Measurements from ENCODE around the gene FAM20C.

FAM20C gene

GRCh38 chr7:187227-187927 is 5.0 kb upstream of the FAM20C start:
- no peak overlapping the region for H3K4me3 ChIP-seq (ENCODE audit: low read depth, low read length)
- no peak for DNase-seq (ENCODE audit: low read depth)

- no peak overlapping the region for H3K4me3 ChIP-seq (ENCODE audit: low read depth, low read length)
- no peak for DNase-seq (ENCODE audit: low read depth)
Measured at GRCh38 chr7:188174-188573, 4.2 kb upstream of the FAM20C start.

- no peak overlapping the region for H3K4me3 ChIP-seq (ENCODE audit: low read depth, low read length)
Measured at GRCh38 chr7:188727-189500, 3.5 kb upstream of the FAM20C start.

GRCh38 chr7:189719-190118 is 2.7 kb upstream of the FAM20C start:
- no peak overlapping the region for H3K4me3 ChIP-seq (ENCODE audit: low read depth, low read length)
- no peak for DNase-seq (ENCODE audit: low read depth)

More at GRCh38 chr7:188727-189500, 3.5 kb upstream of the FAM20C start:
- DNase-seq (ENCODE audit: low read depth), result no peak

GRCh38 chr7:190196-190595 is 2.2 kb upstream of the FAM20C start:
- no peak overlapping the region for H3K4me3 ChIP-seq (ENCODE audit: low read depth, low read length)
- DNase-seq (ENCODE audit: low read depth), result no peak

- H3K4me3 ChIP-seq (ENCODE audit: low read depth, low read length), result peak overlapping the region; percentile 50
- DNase-seq (ENCODE audit: low read depth), result peak; percentile 78
Measured at GRCh38 chr7:191105-191980, 1.0 kb upstream of the FAM20C start.

- H3K4me3 ChIP-seq (ENCODE audit: low read depth, low read length), result peak overlapping the region; percentile 80
- DNase-seq (ENCODE audit: low read depth), result no peak
Measured at GRCh38 chr7:192701-193480, 520 bp downstream of the FAM20C start.

- DNase-seq (ENCODE audit: low read depth), result no peak
- H3K4me3 ChIP-seq (ENCODE audit: low read depth, low read length), result peak overlapping the region; percentile 80
Measured at GRCh38 chr7:193481-194251, 1.3 kb downstream of the FAM20C start.

- peak; percentile 30 for DNase-seq (ENCODE audit: low read depth)
- peak overlapping the region; percentile 80 for H3K4me3 ChIP-seq (ENCODE audit: low read depth, low read length)
Measured at GRCh38 chr7:194252-195009, 2.1 kb downstream of the FAM20C start.

GRCh38 chr7:195010-195829 is 2.8 kb downstream of the FAM20C start:
- H3K4me3 ChIP-seq (ENCODE audit: low read depth, low read length), result peak overlapping the region; percentile 80
- DNase-seq (ENCODE audit: low read depth), result no peak

GRCh38 chr7:195830-196128 is 3.4 kb downstream of the FAM20C start:
- peak overlapping the region; percentile 80 for H3K4me3 ChIP-seq (ENCODE audit: low read depth, low read length)
- DNase-seq (ENCODE audit: low read depth), result no peak

- H3K4me3 ChIP-seq (ENCODE audit: low read depth, low read length), result no peak overlapping the region
- DNase-seq (ENCODE audit: low read depth), result no peak
Measured at GRCh38 chr7:196283-196682, 3.9 kb downstream of the FAM20C start.

GRCh38 chr7:196778-197321 is 4.5 kb downstream of the FAM20C start:
- no peak for DNase-seq (ENCODE audit: low read depth)

GRCh38 chr7:197413-198335 is 5.3 kb downstream of the FAM20C start:
- DNase-seq (ENCODE audit: low read depth), result no peak

More at GRCh38 chr7:196778-197321, 4.5 kb downstream of the FAM20C start:
- H3K4me3 ChIP-seq (ENCODE audit: low read depth, low read length), result no peak overlapping the region

GRCh38 chr7:199483-200249 is 7.3 kb downstream of the FAM20C start:
- no peak overlapping the region for H3K4me3 ChIP-seq (ENCODE audit: low read depth, low read length)
- no peak for DNase-seq (ENCODE audit: low read depth)

More at GRCh38 chr7:197413-198335, 5.3 kb downstream of the FAM20C start:
- H3K4me3 ChIP-seq (ENCODE audit: low read depth, low read length), result no peak overlapping the region

All from skeletal muscle cell (primary cell).